ENCODE results near the gene STAT3.

DNA sequence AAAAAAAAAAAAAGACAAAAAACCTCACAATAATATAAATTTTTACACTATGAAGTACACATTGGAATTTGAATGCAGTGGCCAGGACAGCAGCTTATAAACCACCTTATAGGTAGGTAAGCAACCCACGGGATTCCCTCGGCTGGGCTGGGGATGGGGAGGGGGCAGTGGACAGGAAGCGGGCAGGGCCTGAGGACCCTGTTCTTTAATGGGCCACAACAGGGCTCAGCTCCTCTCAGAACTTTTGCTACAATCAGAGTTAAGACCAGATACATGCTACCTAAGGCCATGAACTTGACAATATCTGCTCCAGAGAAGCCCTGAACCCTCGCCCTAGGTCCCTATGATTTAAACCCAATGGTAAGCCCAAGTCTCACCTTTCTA, 74.9 kb downstream of the STAT3 start:
- no peak for TF ChIP-seq ARNT (IDR thresholded peaks at IDR 0.05)
- no peak for TF ChIP-seq ZNF384 (IDR thresholded peaks at IDR 0.05)
- TF ChIP-seq LEF1 (IDR thresholded peaks at IDR 0.05; ENCODE audit: borderline replicate concordance): no peak
- no peak for TF ChIP-seq FOXA1 (IDR thresholded peaks at IDR 0.05)
- TF ChIP-seq FOXM1 (IDR thresholded peaks at IDR 0.05; ENCODE audit: borderline replicate concordance): no peak
- TF ChIP-seq FOXK2 (IDR thresholded peaks at IDR 0.05): no peak
- no peak for TF ChIP-seq SP1 (IDR thresholded peaks at IDR 0.05)
- TF ChIP-seq NFRKB (IDR thresholded peaks at IDR 0.05): no peak
- no peak for TF ChIP-seq BHLHE40 (IDR thresholded peaks at IDR 0.05; ENCODE audit: borderline replicate concordance)
- TF ChIP-seq CTBP1 (IDR thresholded peaks at IDR 0.05; ENCODE audit: borderline replicate concordance): no peak

All from HEK293T (cell line).